ENCODE data around the gene GALNT13. TPM values are rescaled to one million over a fixed set of nuclear protein-coding genes. Genes with fewer than 3 reads are reported as not detected.

Gene GALNT13
- total RNA-seq, 3 donors from 2014 or later: not detected

DNA sequence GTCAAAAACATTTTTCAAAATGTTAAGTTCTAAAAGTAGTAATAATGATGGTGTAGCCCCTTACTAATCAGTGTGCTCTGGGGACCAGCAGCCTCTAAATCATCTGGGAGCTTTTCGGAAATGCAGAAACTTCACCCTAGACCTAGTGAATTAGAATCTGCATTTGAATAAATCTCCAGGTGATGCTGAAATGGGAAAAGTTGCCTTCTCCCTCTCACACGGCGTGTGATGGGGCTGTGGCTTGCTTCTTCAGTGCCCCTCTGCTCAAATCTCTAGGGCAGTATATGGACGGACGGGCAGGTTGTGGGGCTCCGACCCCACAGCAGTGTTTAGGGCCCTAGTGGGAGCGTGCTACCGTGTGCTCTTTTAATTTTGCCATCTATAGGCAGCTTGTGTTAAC lies 368.6 kb downstream of the GALNT13 start:
- no peak for DNase-seq
- H3K4me3 Mint-ChIP-seq: no peak overlapping the region
- H3K27me3 Mint-ChIP-seq (ENCODE audit: low read depth): no peaks in the 10 kb centered on the region
- H3K36me3 Mint-ChIP-seq (ENCODE audit: insufficient read depth): no peaks in the 10 kb centered on the region
- peaks cover 4% of the 10 kb centered on the region for H3K9me3 Mint-ChIP-seq
- no peaks in the 10 kb centered on the region for H3K4me1 Mint-ChIP-seq (ENCODE audit: low read depth)
- no peak for ATAC-seq

DNA sequence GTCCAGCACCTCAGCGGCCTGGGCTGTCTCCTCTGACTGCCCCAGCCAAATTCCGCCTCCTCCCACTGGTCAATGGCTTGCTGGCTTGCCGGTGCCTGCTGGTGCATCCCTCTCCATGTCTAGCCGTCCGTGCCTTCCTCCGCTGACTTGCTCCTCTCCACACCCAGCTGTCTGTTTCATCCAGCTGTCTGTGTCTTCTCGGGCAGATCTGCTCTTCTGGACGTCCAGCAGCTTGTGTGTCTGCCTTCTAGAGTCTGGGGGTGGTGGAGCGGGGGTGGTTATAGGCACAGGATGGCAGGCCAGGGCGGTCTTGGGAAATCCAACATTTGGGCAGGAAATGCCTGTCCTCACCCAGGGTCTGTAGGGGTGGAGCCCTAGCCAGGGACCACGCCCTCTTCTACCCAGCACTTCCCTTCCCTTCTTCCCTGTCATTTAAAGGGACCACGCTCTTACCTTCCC lies 369.2 kb downstream of the GALNT13 start:
- no peaks in the 10 kb centered on the region for H3K27me3 Mint-ChIP-seq (ENCODE audit: low read depth)
- ATAC-seq (no peak), DNase-seq (no peak)
- H3K4me1 Mint-ChIP-seq (ENCODE audit: low read depth): no peaks in the 10 kb centered on the region
- H3K36me3 Mint-ChIP-seq (ENCODE audit: insufficient read depth): no peaks in the 10 kb centered on the region
- no peak overlapping the region for H3K4me3 Mint-ChIP-seq
- H3K9me3 Mint-ChIP-seq: peaks cover 4% of the 10 kb centered on the region

DNA sequence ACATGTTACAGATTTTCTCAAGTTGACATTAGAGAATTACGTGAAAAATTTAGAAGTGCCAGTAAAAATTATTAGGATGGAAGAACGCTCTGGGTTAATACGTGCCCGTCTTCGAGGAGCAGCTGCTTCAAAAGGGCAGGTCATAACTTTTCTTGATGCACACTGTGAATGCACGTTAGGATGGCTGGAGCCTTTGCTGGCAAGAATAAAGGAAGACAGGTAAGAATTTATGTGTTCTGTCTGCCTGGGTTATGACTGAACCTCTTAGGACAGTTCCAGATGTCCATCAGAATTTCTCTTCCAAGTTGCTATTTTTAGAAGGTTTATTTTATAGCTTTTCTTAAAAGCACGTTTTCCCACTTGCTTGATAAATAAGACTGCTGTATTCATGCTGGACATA lies 371.0 kb downstream of the GALNT13 start:
- DNase-seq: no peak
- no peak overlapping the region for H3K4me3 Mint-ChIP-seq
- no peak for ATAC-seq
- H3K36me3 Mint-ChIP-seq (ENCODE audit: insufficient read depth): no peaks in the 10 kb centered on the region
- H3K4me1 Mint-ChIP-seq (ENCODE audit: low read depth): no peaks in the 10 kb centered on the region
- no peaks in the 10 kb centered on the region for H3K27me3 Mint-ChIP-seq (ENCODE audit: low read depth)
- peaks cover 4% of the 10 kb centered on the region for H3K9me3 Mint-ChIP-seq

DNA sequence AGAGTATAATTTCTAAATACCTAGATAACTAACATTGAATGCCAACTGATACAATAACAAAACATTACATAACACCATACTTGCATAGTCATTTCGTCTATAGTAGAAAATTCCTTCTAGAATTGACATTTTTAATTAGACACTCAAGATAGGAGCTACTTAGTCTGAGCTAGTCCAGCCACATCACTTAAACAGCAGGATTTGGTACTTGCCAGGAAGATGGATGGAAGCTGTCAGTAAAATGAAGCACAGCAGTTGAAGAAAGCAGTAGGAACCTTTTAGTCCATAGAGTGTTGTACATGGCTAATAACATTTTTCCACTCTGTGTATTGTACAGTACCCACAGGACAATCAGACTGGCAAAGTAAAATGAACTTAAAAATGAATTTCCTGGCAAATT lies 372.0 kb downstream of the GALNT13 start:
- H3K9me3 Mint-ChIP-seq: peaks cover 4% of the 10 kb centered on the region
- H3K4me1 Mint-ChIP-seq (ENCODE audit: low read depth): no peaks in the 10 kb centered on the region
- H3K4me3 Mint-ChIP-seq: no peak overlapping the region
- ATAC-seq: no peak
- no peaks in the 10 kb centered on the region for H3K27me3 Mint-ChIP-seq (ENCODE audit: low read depth)
- DNase-seq: no peak
- H3K36me3 Mint-ChIP-seq (ENCODE audit: insufficient read depth): no peaks in the 10 kb centered on the region

DNA sequence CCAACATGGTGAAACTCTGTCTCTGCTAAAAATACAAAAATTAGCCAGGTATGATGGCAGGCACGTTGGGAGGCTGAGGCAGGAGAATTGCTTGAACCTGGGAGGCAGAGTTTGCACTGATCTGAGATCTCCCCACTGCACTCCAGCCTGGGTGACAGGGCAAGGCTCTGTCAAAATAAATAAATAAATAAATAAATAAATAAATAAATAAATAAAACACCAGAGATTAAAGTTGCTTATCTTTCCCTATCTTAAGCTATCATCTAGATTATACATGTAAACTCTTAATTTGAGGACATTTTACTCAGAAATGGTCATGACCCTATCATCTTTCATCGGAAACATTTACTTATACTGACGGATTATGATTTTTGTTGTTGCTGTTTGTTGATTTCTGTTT lies 373.2 kb downstream of the GALNT13 start:
- ATAC-seq: no peak
- H3K27me3 Mint-ChIP-seq (ENCODE audit: low read depth): no peaks in the 10 kb centered on the region

DNA sequence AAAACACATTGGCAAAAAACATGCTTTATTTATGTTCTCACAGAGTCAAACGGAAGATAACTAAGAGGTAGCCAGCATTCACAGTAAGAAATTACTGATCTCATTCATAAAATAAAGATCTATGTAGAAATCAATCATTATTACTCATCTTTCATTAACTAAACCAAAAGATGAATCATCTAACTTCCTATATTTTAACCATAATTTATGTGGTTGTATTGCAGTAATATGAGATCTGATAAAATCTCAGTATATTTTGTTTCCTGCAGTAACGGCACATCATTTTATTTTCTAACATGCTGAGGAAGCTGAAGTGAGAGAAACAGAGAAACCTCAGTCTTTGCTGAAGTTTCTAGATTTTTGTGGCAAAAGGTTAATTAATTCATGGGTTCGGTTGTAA lies 375.8 kb downstream of the GALNT13 start:
- Mint-ChIP-seq H3K9me3 (no peaks in the 10 kb centered on the region), H3K36me3 (ENCODE audit: insufficient read depth) (no peaks in the 10 kb centered on the region), H3K4me3 (no peak overlapping the region), H3K27me3 (ENCODE audit: low read depth) (no peaks in the 10 kb centered on the region), H3K4me1 (ENCODE audit: low read depth) (no peaks in the 10 kb centered on the region)
- ATAC-seq (no peak), DNase-seq (no peak)

More for the DNA sequence above, 373.2 kb downstream of the GALNT13 start:
- H3K4me3 Mint-ChIP-seq: no peak overlapping the region
- H3K36me3 Mint-ChIP-seq (ENCODE audit: insufficient read depth): no peaks in the 10 kb centered on the region
- H3K4me1 Mint-ChIP-seq (ENCODE audit: low read depth): no peaks in the 10 kb centered on the region
- no peak for DNase-seq
- H3K9me3 Mint-ChIP-seq: no peaks in the 10 kb centered on the region

DNA sequence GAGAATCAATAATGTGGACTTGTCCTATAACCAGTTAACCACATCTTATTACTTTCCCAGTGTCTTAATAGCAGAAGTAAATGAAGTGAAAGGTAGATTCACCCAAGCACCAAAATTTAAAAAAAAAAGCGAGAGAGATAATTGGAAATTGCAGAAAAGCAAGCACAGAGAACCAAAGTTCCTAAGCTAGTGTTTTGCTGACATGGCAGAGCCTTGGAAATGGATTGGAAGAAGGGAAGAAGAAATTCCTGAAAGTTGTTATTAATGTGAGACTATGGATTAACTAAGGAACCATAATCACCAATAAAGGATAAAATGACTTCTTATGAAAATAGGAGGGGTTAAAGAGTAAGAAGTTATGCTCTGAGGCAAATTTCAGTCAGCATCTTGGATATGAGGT lies 384.4 kb downstream of the GALNT13 start:
- no peaks in the 10 kb centered on the region for H3K27me3 Mint-ChIP-seq (ENCODE audit: low read depth)

DNA sequence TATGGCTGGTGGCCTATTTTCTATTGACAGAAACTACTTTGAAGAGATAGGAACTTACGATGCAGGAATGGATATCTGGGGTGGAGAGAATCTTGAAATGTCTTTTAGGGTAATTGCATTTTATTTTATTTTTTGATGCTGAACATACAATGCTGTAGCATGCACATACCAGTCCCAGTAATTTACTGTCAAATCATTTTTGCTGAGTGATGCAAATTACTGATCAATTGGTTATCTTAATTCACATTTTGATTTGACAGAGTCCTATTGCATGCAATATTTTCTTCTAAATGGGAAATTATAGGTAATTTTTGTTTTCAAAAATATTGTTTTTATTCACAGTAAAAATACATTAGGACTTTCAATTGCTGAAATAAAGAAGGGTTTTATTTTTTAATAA lies 387.3 kb downstream of the GALNT13 start:
- Mint-ChIP-seq H3K36me3 (ENCODE audit: insufficient read depth) (no peaks in the 10 kb centered on the region), H3K27me3 (ENCODE audit: low read depth) (no peaks in the 10 kb centered on the region), H3K9me3 (peaks cover 7% of the 10 kb centered on the region), H3K4me3 (no peak overlapping the region), H3K4me1 (ENCODE audit: low read depth) (no peaks in the 10 kb centered on the region)
- DNase-seq: no peak
- no peak for ATAC-seq

More for the DNA sequence above, 384.4 kb downstream of the GALNT13 start:
- H3K36me3 Mint-ChIP-seq (ENCODE audit: insufficient read depth): no peaks in the 10 kb centered on the region
- H3K9me3 Mint-ChIP-seq: peaks cover 7% of the 10 kb centered on the region
- no peaks in the 10 kb centered on the region for H3K4me1 Mint-ChIP-seq (ENCODE audit: low read depth)
- no peak for DNase-seq
- no peak for ATAC-seq
- H3K4me3 Mint-ChIP-seq: no peak overlapping the region

DNA sequence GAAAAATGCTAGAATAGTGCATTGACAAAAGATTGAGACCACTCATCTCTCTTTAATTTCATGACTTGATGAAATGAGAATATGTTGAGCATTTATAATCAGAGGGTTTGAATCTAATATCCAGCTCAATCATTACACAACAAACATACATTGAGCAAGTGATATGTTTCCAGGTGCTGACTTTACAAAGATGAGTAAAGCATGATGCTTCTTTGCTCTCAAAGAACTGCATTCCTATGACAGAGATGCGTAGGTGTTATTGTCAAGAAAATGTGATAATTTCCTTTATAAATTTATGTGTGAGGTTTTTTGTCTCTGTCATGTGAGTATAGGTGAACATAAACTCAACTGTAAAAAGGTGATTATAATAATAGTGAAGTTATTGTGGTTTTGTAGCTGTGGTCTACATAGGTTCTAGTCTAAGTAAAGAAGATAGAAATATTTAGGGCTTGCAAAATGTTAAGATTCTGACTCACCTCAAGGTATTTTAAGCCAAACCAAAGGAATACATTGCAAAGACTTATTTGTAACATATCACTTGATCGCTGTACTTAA lies 389.8 kb downstream of the GALNT13 start:
- Mint-ChIP-seq H3K9me3 (no peaks in the 10 kb centered on the region), H3K27me3 (ENCODE audit: low read depth) (no peaks in the 10 kb centered on the region), H3K4me3 (no peak overlapping the region), H3K4me1 (ENCODE audit: low read depth) (no peaks in the 10 kb centered on the region), H3K36me3 (ENCODE audit: insufficient read depth) (no peaks in the 10 kb centered on the region)
- DNase-seq (no peak), ATAC-seq (no peak)

DNA sequence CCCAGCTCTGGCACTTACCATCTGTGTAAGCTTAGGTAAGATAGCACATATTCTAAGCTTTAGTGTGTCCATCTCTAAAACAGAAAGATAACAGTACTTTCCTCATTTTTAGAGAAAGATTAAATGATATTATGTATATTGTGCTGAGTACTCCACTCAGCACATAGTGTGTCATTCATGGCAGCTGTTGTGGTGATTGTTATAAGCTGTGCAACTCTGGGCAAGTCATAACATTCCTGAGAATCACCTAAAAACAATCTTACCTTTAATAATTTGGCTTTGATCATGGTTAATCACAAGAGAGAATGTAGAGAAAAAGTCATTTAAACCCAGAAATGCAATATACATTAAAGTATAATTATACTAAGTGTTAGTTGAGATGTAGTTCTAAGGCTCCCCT lies 391.5 kb downstream of the GALNT13 start:
- no peak for DNase-seq
- H3K27me3 Mint-ChIP-seq (ENCODE audit: low read depth): no peaks in the 10 kb centered on the region
- H3K9me3 Mint-ChIP-seq: no peaks in the 10 kb centered on the region
- no peaks in the 10 kb centered on the region for H3K4me1 Mint-ChIP-seq (ENCODE audit: low read depth)
- H3K4me3 Mint-ChIP-seq: no peak overlapping the region
- ATAC-seq: no peak
- H3K36me3 Mint-ChIP-seq (ENCODE audit: insufficient read depth): no peaks in the 10 kb centered on the region

DNA sequence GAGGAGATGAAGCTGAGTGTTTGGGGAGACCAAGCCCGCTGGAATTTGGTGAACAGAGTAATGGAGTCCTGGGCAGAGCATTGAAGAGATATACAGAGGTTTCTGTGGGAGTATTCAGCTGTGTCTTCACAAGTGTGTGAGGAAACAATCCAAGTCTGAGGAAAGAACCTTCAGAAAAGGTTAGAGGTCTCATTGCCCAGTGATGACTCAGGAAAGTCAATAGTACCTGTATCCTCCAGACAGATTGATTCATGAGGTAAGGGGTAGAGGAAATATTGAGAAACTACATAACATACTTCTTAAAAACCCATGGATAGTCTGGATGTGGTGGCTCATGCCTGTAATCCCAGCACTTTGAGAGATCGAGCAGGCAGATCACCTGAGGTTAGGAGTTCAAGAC lies 392.3 kb downstream of the GALNT13 start:
- H3K36me3 Mint-ChIP-seq (ENCODE audit: insufficient read depth): no peaks in the 10 kb centered on the region
- H3K27me3 Mint-ChIP-seq (ENCODE audit: low read depth): no peaks in the 10 kb centered on the region
- H3K4me3 Mint-ChIP-seq: no peak overlapping the region
- H3K4me1 Mint-ChIP-seq (ENCODE audit: low read depth): no peaks in the 10 kb centered on the region
- no peaks in the 10 kb centered on the region for H3K9me3 Mint-ChIP-seq
- ATAC-seq (no peak), DNase-seq (no peak)

DNA sequence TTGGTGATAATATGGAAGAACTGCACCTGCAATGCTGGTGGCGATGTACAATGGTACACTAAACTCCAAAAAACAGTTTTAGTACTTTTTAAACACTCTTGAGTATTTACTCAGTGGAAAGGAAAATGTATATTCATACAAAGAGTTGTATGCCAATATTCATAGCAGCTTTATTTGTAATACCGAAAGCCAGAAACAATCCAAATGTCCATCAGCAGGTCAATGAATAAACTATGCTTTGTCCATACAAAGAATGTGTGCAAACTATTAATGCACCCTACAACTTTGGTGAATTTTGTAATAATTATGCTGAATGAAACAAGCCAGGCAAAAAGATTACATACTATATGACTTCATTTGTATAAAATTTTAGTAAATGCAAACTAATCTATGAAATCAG lies 396.3 kb downstream of the GALNT13 start:
- no peaks in the 10 kb centered on the region for H3K27me3 Mint-ChIP-seq (ENCODE audit: low read depth)
- no peaks in the 10 kb centered on the region for H3K36me3 Mint-ChIP-seq (ENCODE audit: insufficient read depth)
- no peak for ATAC-seq
- H3K4me3 Mint-ChIP-seq: no peak overlapping the region
- no peaks in the 10 kb centered on the region for H3K9me3 Mint-ChIP-seq
- no peaks in the 10 kb centered on the region for H3K4me1 Mint-ChIP-seq (ENCODE audit: low read depth)
- DNase-seq: no peak

DNA sequence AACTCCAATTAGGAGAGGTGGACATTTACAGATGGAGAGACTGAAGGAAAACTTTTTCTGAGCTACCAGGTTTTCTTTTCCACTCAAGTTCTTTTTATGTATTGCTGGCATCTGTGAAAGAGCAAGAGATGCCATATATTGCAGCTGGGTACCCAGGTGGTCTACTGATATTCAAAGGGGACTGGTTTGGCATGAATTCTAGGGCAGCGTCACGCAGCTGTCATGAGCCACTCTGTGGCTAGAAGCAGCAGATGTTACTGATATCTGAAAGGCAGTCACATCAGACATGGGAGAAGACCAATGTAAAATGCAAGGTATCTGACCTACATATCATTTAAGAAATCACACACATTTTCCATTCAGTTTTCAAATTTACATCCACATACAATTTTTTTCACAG lies 408.8 kb downstream of the GALNT13 start:
- peaks cover 7% of the 10 kb centered on the region for H3K9me3 Mint-ChIP-seq
- H3K36me3 Mint-ChIP-seq (ENCODE audit: insufficient read depth): no peaks in the 10 kb centered on the region

DNA sequence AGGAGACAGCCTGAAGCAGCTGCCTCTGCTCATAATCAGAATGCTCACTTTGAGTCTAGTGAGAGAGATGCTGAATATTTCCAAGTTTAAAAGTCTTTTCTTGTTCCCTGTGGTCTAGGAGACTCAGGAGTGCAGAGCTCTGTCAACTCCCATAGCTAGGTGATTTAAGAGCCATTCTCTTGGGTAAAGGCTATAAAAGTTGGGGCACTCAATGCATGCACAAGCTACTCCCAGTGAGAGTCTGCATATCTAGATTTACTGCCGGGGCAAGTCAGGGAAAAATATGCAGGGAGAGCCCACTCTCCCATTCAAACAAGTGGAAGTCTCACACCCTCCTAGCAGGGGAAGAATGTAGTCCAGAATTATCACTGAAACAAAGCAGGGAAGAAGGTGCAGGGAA lies 418.1 kb downstream of the GALNT13 start:
- peaks cover 5% of the 10 kb centered on the region for H3K9me3 Mint-ChIP-seq
- DNase-seq: no peak
- ATAC-seq: no peak
- H3K36me3 Mint-ChIP-seq (ENCODE audit: insufficient read depth): no peaks in the 10 kb centered on the region
- H3K27me3 Mint-ChIP-seq (ENCODE audit: low read depth): no peaks in the 10 kb centered on the region
- H3K4me1 Mint-ChIP-seq (ENCODE audit: low read depth): no peaks in the 10 kb centered on the region
- no peak overlapping the region for H3K4me3 Mint-ChIP-seq

More for the DNA sequence above, 408.8 kb downstream of the GALNT13 start:
- H3K4me3 Mint-ChIP-seq: no peak overlapping the region
- no peak for DNase-seq
- ATAC-seq: no peak
- no peaks in the 10 kb centered on the region for H3K4me1 Mint-ChIP-seq (ENCODE audit: low read depth)
- H3K27me3 Mint-ChIP-seq (ENCODE audit: low read depth): no peaks in the 10 kb centered on the region

DNA sequence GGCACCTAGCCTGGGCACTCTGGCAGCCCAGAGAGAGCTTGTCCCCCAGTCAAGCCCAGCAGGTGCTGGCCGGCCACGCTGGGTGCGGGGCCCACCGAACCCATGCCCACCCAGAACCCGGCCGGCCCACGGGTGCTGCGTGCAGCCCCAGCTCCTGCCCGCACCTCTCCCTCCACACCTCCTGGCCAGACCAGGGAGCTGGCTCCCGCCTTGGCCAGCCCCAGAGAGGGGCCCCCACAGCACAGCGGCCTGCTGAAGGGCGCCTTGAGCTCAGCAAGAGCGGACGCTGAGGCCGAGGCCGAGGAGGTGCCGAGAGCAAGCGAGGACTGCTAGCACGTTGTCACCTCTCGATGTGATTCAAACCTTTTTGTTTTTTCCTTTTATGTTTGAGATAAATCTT lies 419.8 kb downstream of the GALNT13 start:
- no peaks in the 10 kb centered on the region for H3K36me3 Mint-ChIP-seq (ENCODE audit: insufficient read depth)
- no peak overlapping the region for H3K4me3 Mint-ChIP-seq
- H3K27me3 Mint-ChIP-seq (ENCODE audit: low read depth): no peaks in the 10 kb centered on the region
- H3K9me3 Mint-ChIP-seq: peaks cover 8% of the 10 kb centered on the region
- no peak for DNase-seq
- no peak for ATAC-seq
- H3K4me1 Mint-ChIP-seq (ENCODE audit: low read depth): no peaks in the 10 kb centered on the region

DNA sequence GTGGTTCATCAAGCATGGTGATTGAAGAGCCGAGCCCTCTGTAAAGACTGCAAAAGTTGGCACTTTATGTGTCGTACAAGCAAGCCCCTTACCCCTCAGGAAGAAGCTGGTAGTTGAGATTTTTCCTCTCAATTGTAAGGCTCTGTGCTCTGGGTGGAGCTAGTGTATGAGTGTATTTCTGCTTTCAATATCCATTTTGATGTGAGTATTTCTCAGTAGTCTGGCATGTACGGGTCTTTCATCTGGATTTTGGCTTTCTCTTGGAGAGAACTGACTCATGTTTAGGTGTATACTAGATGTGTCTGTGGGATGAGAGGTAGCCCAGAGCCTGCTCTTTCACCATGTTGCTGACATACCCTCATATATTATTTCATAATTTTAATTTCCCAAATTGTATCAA lies 420.2 kb downstream of the GALNT13 start:
- DNase-seq (no peak), ATAC-seq (no peak)
- Mint-ChIP-seq H3K4me1 (ENCODE audit: low read depth) (no peaks in the 10 kb centered on the region), H3K9me3 (peaks cover 8% of the 10 kb centered on the region), H3K4me3 (no peak overlapping the region), H3K27me3 (ENCODE audit: low read depth) (no peaks in the 10 kb centered on the region), H3K36me3 (ENCODE audit: insufficient read depth) (no peaks in the 10 kb centered on the region)

Data from activated T-cell treated with anti-CD3 and anti-CD28 coated beads, Interleukin-2, amount 50 U/mL, for 4 hours (primary cell).